Astrocyte (in vitro differentiated cells and primary cell): ENCODE results near the gene ACSF3.

ENCODE experiments used
- CTCF ChIP-seq: IDR thresholded peaks from 2 replicates; pipeline ENCODE4 v1.5.1; 2011; ENCODE audit warnings: low read depth, mild to moderate bottlenecking, inconsistent platforms, low read length, moderate library complexity; ENCODE audit not compliant: insufficient read depth
- EZH2 ChIP-seq: IDR thresholded peaks from 2 replicates; pipeline ENCODE4 v1.6.1; 2012; ENCODE audit warnings: mild to moderate bottlenecking, low read length, inconsistent platforms; ENCODE audit not compliant: insufficient read depth

- TF ChIP-seq CTCF (no peak), EZH2 (no peak)
Measured at GRCh38 chr16:89159066-89159849, 65.6 kb downstream of the ACSF3 start.
